Measurements from ENCODE around the gene PMS1.

GRCh38 chr2:189913821-189914220 is 129.6 kb downstream of the PMS1 start:
- no peak for TF ChIP-seq CTCF (IDR thresholded peaks at IDR 0.05)
- TF ChIP-seq POLR2A (IDR thresholded peaks at IDR 0.05): no peak
